Tibial nerve (tissue), 4 donors: ENCODE data around the gene APOBEC3F. TPM values are rescaled to one million over a fixed set of nuclear protein-coding genes. Genes with fewer than 3 reads are reported as not detected.
"Not testable (repeated sequence)": the region's sequence is repeated elsewhere in the genome, so short reads cannot be mapped to it uniquely, and the experiment has no call there.

Experiments used
- DNase-seq, 2 donors: peaks; one replicate each; pipeline ENCODE4 v3.0.0-alpha.2; 2019; ENCODE audit warnings: low spot score in 2 of 2
- H3K27ac ChIP-seq, 4 donors: fragments of 200-600 bp; sonication (generic) in 3 of 4; one replicate each; pipeline ENCODE4 v1.5.1; 2017 to 2019; ENCODE audit warnings: mild to moderate bottlenecking in 1 of 4
- H3K27me3 ChIP-seq, 2 donors: fragments of 200-600 bp; sonication (generic) in 1 of 2; one replicate each; pipeline versions ENCODE4 v1.5.1 to v1.6.0; 2017 to 2019
- H3K36me3 ChIP-seq, 3 donors: fragments of 200-600 bp; sonication (generic); one replicate each; pipeline ENCODE4 v1.5.1; 2018 to 2019
- H3K4me1 ChIP-seq, 4 donors: fragments of 200-600 bp; sonication (generic) in 3 of 4; one replicate each; pipeline ENCODE4 v1.5.1; 2017 to 2019
- H3K4me3 ChIP-seq, 4 donors: fragments of 200-600 bp; sonication (generic) in 3 of 4; one replicate each; pipeline ENCODE4 v1.5.1; 2017 to 2019; ENCODE audit warnings: mild to moderate bottlenecking in 1 of 4, moderate library complexity in 1 of 4
- H3K9me3 ChIP-seq, 4 donors: fragments of 200-600 bp; sonication (generic) in 3 of 4; one replicate each; pipeline ENCODE4 v1.5.1; 2017 to 2019
- CTCF ChIP-seq, 5 experiments: fragments of 200-600 bp in 3 of 5; fragments of 450-650 bp in 2 of 5; sonication (generic) in 3 of 5; IDR thresholded peaks; one replicate each; pipeline ENCODE4 v1.5.1; 2016 to 2019; ENCODE audit warnings: antibody characterized with exemption in 5 of 5, mild to moderate bottlenecking in 3 of 5, moderate library complexity in 2 of 5
- EP300 ChIP-seq, 2 donors: sonication (generic); formaldehyde crosslinking; IDR thresholded peaks; one replicate each; pipeline ENCODE4 v1.6.1; 2017; ENCODE audit warnings: antibody characterized with exemption in 2 of 2, mild to moderate bottlenecking in 1 of 2
- POLR2A ChIP-seq, 2 donors: fragments of 450-650 bp; IDR thresholded peaks; one replicate each; pipeline ENCODE4 v1.6.1; 2017; ENCODE audit warnings: antibody characterized with exemption in 2 of 2, mild to moderate bottlenecking in 2 of 2, moderate library complexity in 2 of 2
- WGBS, 2 donors: methylation state at CpG; one replicate each; pipeline ENCODE4 v1.1.5; 2018; 5-methylcytosine and 5-hydroxymethylcytosine counted together
- total RNA-seq, 4 donors: library from RNA; depleted of rRNA; stranded (reverse); fragments of >200 nt; gene quantifications; one replicate each; pipeline ENCODE4 v1.1.0, GENCODE V29; 2016

The APOBEC3F gene
- total RNA-seq, 4 donors from 2014 or later, result 3.5 to 7.8 (median 5.2) TPM

- Histone ChIP-seq H3K27me3 (no peaks in the 10 kb centered on the region), H3K27ac (no peak overlapping the region), H3K9me3 (no peaks in the 10 kb centered on the region), H3K4me3 (no peak overlapping the region), H3K36me3 (no peaks in the 10 kb centered on the region), H3K4me1 (no peaks in the 10 kb centered on the region)
- 93 to 95% methylated on average over 11 of the region's 11 CpGs for WGBS, 2 donors
- DNase-seq, result no peak
- TF ChIP-seq POLR2A (IDR thresholded peaks at IDR 0.05), result no peak
- TF ChIP-seq EP300 (IDR thresholded peaks at IDR 0.05), result no peak
- no peak for TF ChIP-seq CTCF (IDR thresholded peaks at IDR 0.05)
Observed at GRCh38 chr22:39055658-39056057, 15.0 kb downstream of the APOBEC3F start.

GRCh38 chr22:39061290-39061689 lies 20.6 kb downstream of the APOBEC3F start:
- not testable (repeated sequence) for H3K9me3 ChIP-seq, H3K4me3 ChIP-seq, H3K4me1 ChIP-seq, H3K27ac ChIP-seq, H3K36me3 ChIP-seq, H3K27me3 ChIP-seq, DNase-seq
- WGBS, 2 donors, result 66% methylated on average over 6 of the region's 6 CpGs

GRCh38 chr22:39061951-39062350 lies 21.3 kb downstream of the APOBEC3F start:
- H3K9me3 ChIP-seq, DNase-seq, H3K27me3 ChIP-seq, H3K4me1 ChIP-seq, H3K4me3 ChIP-seq, H3K36me3 ChIP-seq, H3K27ac ChIP-seq: not testable (repeated sequence)
- WGBS, 2 donors, result 80 to 84% methylated on average over 10 of the region's 10 CpGs

GRCh38 chr22:39063904-39064303 lies 23.2 kb downstream of the APOBEC3F start:
- WGBS, 2 donors, result 81 to 88% methylated on average over 8 of the region's 8 CpGs
- not testable (repeated sequence) for H3K27me3 ChIP-seq, H3K4me3 ChIP-seq, H3K36me3 ChIP-seq, H3K27ac ChIP-seq, H3K9me3 ChIP-seq, DNase-seq, H3K4me1 ChIP-seq

GRCh38 chr22:39066442-39067276 lies 26.0 kb downstream of the APOBEC3F start:
- not testable (repeated sequence) for H3K4me1 ChIP-seq, DNase-seq, H3K36me3 ChIP-seq, H3K27me3 ChIP-seq, H3K9me3 ChIP-seq
- peak overlapping the region in 2 of 4 donors; percentile 16 to 60 for H3K27ac ChIP-seq
- H3K4me3 ChIP-seq, result peak overlapping the region in 1 of 4 donors; percentile 9
- 70 to 74% methylated on average over 9 of the region's 9 CpGs for WGBS, 2 donors

- H3K9me3 ChIP-seq, result no peaks in the 10 kb centered on the region
- DNase-seq, result no peak
- peaks cover 0 to 5% (median 0%) of the 10 kb centered on the region in 4 donors for H3K4me1 ChIP-seq
- H3K27ac ChIP-seq, result no peak overlapping the region
- TF ChIP-seq POLR2A (IDR thresholded peaks at IDR 0.05) (no peak), EP300 (IDR thresholded peaks at IDR 0.05) (no peak), CTCF (IDR thresholded peaks at IDR 0.05) (no peak)
- H3K27me3 ChIP-seq, result no peaks in the 10 kb centered on the region
- H3K36me3 ChIP-seq, result no peaks in the 10 kb centered on the region
- H3K4me3 ChIP-seq, result no peak overlapping the region
- 72% methylated on average over 13 of the region's 13 CpGs for WGBS, 2 donors
Observed at GRCh38 chr22:39068033-39068785, 27.5 kb downstream of the APOBEC3F start.

GRCh38 chr22:39070186-39070585 lies 29.5 kb downstream of the APOBEC3F start:
- no peak overlapping the region for H3K4me3 ChIP-seq
- DNase-seq, result no peak
- no peaks in the 10 kb centered on the region for H3K9me3 ChIP-seq
- no peak overlapping the region for H3K27ac ChIP-seq
- H3K27me3 ChIP-seq, result no peaks in the 10 kb centered on the region
- WGBS, 2 donors, result 86 to 89% methylated on average over 7 of the region's 7 CpGs
- no peaks in the 10 kb centered on the region for H3K36me3 ChIP-seq
- TF ChIP-seq POLR2A (IDR thresholded peaks at IDR 0.05), result no peak
- TF ChIP-seq CTCF (IDR thresholded peaks at IDR 0.05), result no peak
- no peak for TF ChIP-seq EP300 (IDR thresholded peaks at IDR 0.05)
- peaks cover 0 to 5% (median 0%) of the 10 kb centered on the region in 4 donors for H3K4me1 ChIP-seq

- H3K4me1 ChIP-seq, H3K9me3 ChIP-seq, H3K4me3 ChIP-seq, H3K27ac ChIP-seq, DNase-seq, H3K27me3 ChIP-seq, H3K36me3 ChIP-seq: not testable (repeated sequence)
- WGBS, 2 donors, result 74 to 76% methylated on average over 6 to 7 of the region's 7 CpGs
Observed at GRCh38 chr22:39072581-39072981, 31.9 kb downstream of the APOBEC3F start.
